ENCODE measurements around the gene ZNF280C. TPM values are rescaled to one million over a fixed set of nuclear protein-coding genes. Genes with fewer than 3 reads are reported as not detected.

Gene ZNF280C
- total RNA-seq, 1 donor from 2014 or later = 2.9 TPM

Other genes starting within 250 kb of the ZNF280C start
- gene ELF4, start 158.4 kb downstream of the ZNF280C start, total RNA-seq = 16.2 and 29.2 TPM in 2 replicates
- gene AIFM1, start 103.1 kb downstream of the ZNF280C start, total RNA-seq = 14.0 and 26.6 TPM in 2 replicates
- 0.17 and 0.42 TPM in 2 replicates for gene RAB33A, start 96.9 kb downstream of the ZNF280C start, total RNA-seq
- 7.8 and 8.3 TPM in 2 replicates for gene SLC25A14, start 71.0 kb upstream of the ZNF280C start, total RNA-seq
- gene GPR119, start 116.8 kb upstream of the ZNF280C start, total RNA-seq = not detected in 2 replicates
- 22.1 and 23.9 TPM in 2 replicates for gene RBMX2, start 133.1 kb upstream of the ZNF280C start, total RNA-seq

All from dermis blood vessel endothelial cell (primary cell).